8988T (cell line): Measurements from ENCODE around the gene GADD45B.
A peak's percentile ranks its signal among the peaks of the same experiment; 100 is the strongest.
"Not testable (repeated sequence)": the region's sequence is repeated elsewhere in the genome, so short reads cannot be mapped to it uniquely, and the experiment has no call there.

Source experiments
- DNase-seq: peaks from one replicate; pipeline ENCODE4 v3.0.0; 2011

The GADD45B gene

DNA sequence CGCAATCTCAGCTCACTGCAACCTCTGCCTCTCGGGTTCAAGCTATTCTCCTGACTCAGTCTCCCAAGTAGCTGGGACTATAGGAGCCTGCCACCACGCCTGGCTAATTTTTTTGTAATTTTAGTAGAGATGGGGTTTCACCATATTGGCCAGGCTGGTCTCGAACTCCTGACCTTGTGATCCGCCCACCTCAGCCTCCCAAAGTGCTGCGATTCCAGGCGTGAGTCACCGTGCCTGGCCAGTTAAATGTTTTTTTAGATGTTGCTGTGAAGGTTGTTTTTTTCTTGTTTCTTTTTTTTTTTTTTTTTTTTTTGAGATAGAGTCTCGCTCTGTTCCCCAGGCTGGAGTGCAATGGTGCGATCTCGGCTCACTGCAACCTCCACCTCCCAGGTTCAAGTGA is 42.9 kb downstream of the GADD45B start:
- not testable (repeated sequence) for DNase-seq

DNA sequence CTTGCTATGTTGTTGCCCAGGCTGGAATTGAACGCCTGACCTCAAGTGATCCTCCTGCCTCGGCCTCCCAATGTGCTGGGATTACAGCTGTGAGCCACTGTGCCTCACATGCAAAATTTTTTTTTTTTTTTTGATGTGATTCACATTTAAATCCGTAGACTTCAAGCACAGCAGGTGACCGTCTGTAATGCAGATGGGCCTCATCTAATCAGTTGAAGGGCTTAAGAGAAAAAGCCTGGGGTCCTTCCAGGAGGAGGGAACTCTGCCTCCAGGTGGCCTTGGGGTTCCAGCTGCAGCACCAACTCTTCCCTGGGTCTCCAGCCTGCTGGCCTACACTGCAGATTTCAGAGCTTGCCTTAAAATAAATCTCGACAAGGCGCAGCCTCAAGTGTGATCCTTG is 43.6 kb downstream of the GADD45B start:
- DNase-seq = no peak

DNA sequence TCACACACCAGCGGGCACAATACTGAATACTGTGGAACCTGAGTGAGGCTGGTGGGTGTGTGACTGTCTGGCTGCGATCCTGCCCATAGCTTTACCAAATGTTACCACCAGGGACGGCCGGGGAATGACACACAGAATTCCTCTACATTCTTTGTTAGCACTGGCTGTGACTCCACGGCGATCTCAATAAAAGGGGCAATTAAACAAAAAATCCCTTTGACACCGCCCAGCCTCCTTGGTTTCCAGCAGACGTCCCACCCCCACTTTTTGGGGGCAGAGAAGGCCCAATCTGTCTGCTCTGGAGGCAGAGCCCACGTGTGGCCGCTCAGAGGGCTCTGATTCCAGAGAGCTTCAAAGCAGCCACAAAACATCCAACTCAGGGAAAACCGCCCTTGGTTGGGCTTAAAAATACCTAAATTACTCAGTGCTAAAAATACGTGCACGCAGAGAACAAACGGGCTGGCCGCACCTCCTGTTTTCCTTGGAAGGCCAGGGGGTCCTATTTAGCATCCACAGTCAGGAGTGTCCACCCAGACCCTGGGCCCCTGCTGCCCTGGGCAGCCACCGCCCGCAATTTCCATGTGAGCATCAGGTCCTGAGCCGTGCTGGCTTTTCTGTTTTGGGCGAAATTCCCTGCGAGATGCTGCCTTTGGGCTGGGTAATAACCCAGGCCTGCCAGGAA is 47.8 kb downstream of the GADD45B start:
- DNase-seq = no peak

DNA sequence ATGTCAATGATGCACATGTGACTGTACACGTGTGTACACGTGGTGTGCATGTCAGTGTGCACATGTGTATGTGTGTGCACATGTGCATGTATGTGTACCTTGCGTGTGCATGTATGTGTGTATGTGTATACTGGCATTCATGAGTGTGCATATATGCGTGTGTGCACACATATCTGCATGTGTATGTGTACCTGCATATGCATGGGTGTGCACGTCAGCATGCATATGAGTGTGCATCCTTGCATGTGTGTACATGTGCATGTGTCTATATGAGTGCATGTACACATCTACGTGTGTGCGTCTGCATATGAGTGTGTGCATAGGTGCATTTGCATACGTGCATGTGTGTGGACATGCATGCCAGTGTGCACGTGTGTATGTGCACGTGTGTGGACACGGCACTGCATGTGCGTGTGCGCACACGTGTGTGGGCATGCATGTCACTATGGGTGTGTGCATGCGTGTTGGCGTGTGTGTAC is 48.5 kb downstream of the GADD45B start:
- DNase-seq = no peak

DNA sequence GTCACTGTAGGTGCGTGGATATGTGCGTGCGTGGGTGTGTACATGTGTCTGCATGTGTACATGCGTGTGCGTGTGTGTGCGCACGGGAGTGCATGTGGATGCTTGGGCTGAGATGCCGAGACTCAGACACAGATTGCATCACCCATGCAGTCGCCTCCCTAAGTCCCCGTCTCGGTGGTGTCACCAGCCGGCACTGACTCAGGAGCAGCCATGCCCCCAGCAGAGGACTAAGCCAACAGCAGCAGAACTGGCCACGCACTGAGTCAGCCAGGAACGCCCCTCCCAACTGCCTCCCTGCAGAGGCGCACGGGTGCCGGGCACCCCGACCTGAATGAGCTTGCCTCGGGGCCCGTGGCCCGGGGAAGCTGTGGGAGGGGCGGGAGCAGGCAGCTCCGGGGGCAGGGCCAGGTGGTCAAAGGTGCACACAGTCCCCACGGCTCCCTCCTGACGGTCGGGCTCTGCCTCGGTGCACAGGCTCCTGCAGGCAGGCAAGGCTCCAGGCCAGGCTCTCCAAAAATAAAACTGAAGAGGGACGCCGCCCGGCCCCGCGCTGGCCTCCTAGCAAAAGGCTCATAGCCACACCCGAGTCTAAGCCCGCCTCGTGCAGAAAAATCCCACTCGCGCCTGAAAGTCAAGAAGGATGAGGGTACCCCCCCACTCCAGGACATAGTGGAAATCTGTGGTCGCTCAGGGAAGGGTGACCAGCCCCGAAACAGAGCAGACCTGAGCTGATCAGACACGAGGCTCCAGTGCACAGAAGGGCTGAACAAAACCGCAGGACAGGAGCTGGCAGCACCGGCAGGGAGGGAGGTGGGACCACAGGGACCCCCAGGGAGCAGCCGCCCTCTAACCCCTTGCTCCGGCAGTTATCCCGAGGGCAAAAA is 49.2 kb downstream of the GADD45B start:
- DNase-seq = peak; percentile 71

DNA sequence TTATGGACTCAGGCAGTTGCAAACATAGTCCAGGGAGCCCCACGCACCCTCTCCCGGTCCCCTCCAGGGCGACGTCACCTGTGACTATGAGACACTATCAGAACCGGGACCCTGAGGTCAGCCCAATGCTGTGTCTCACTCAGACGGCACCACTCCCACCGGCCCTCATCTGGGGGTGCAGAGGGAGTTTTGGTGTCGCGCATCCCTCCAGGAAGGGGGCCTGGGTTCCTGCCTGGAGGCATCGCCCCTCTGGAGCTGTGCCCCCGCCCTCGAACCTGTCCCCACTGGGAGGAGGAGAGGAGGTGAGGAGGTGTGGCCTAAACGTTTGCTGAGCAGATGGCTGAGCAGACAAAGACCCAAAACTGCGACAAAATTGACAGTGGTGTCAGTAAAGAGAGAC is 51.2 kb downstream of the GADD45B start:
- no peak for DNase-seq

DNA sequence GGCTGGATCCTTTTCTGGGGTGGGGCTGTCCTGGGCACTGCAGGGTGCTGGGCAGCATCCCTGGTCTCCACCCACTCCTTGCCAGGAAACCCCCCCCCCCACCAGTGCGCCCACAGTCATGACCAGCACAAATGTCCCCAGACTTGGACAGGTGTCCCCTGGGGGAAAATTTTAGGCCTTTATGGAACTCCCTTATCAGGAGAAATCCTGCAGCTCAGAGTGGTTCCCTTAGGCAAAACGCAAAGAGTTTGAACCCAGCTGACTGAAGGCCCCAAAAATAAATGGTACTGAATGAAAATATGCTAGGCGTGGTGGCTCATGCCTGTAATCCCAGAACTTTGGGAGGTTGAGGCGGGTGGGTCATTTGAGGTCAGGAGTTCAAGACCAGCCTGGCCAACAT is 51.8 kb downstream of the GADD45B start:
- DNase-seq = no peak
